Karpas-422 (cell line): ENCODE data around the gene NR2C2AP. TPM values are rescaled to one million over a fixed set of nuclear protein-coding genes. Genes with fewer than 3 reads are reported as not detected.
"Not testable (repeated sequence)": the region's sequence is repeated elsewhere in the genome, so short reads cannot be mapped to it uniquely, and the experiment has no call there.

Experiments
- DNase-seq: peaks from one replicate; pipeline ENCODE4 v3.0.0-alpha.2; 2015
- H2AFZ ChIP-seq: fragments of 200-600 bp; sonication (generic); 2 replicates; pipeline ENCODE4 v1.6.1; 2014; ENCODE audit warnings: antibody characterized with exemption, low read length, mixed read lengths
- H3K27ac ChIP-seq: fragments of 200-600 bp; sonication (generic); 2 replicates; pipeline ENCODE4 v1.5.1; 2014; ENCODE audit warnings: mild to moderate bottlenecking, low read length, moderate library complexity
- H3K27me3 ChIP-seq: fragments of 200-600 bp; sonication (generic); 2 replicates; pipeline ENCODE4 v1.6.1; 2014; ENCODE audit warnings: low read length, mixed read lengths
- H3K36me3 ChIP-seq: fragments of 200-600 bp; sonication (generic); 2 replicates; pipeline ENCODE4 v1.6.1; 2014; ENCODE audit warnings: low read length, mixed read lengths; ENCODE audit not compliant: insufficient read depth
- H3K4me1 ChIP-seq: fragments of 200-600 bp; sonication (generic); 2 replicates; pipeline ENCODE4 v1.6.1; 2014; ENCODE audit warnings: mild to moderate bottlenecking, low read length, mixed read lengths
- H3K4me2 ChIP-seq: fragments of 200-600 bp; sonication (generic); 2 replicates; pipeline ENCODE4 v1.6.1; 2014; ENCODE audit warnings: low read length, low read depth, mild to moderate bottlenecking; ENCODE audit not compliant: poor library complexity, severe bottlenecking
- H3K4me3 ChIP-seq: fragments of 200-600 bp; sonication (generic); 2 replicates; pipeline ENCODE4 v1.5.1; 2014; ENCODE audit warnings: mild to moderate bottlenecking, antibody characterized with exemption, low read length, mixed read lengths
- H3K79me2 ChIP-seq: fragments of 200-600 bp; sonication (generic); 2 replicates; pipeline ENCODE4 v1.6.1; 2014; ENCODE audit warnings: mild to moderate bottlenecking, low read length, mixed read lengths
- H3K9ac ChIP-seq: fragments of 200-600 bp; sonication (generic); 2 replicates; pipeline ENCODE4 v1.6.0; 2014; ENCODE audit warnings: low read length
- H3K9me2 ChIP-seq: fragments of 200-600 bp; sonication (generic), shearing (Covaris generic); replicated peaks from 2 replicates; pipeline ENCODE4 v1.6.0; 2014; ENCODE audit warnings: mild to moderate bottlenecking, low read length, moderate library complexity; ENCODE audit not compliant: insufficient read depth
- H3K9me3 ChIP-seq: fragments of 300-700, 200-600 bp; sonication (generic); 2 replicates; pipeline ENCODE4 v1.6.1; 2014; ENCODE audit warnings: low read length, mixed read lengths
- H4K20me1 ChIP-seq: fragments of 200-600 bp; sonication (generic); 2 replicates; pipeline ENCODE4 v1.6.1; 2014; ENCODE audit warnings: mild to moderate bottlenecking, antibody characterized with exemption, low read length, low read depth; ENCODE audit not compliant: insufficient read depth
- total RNA-seq: library from RNA; depleted of rRNA; stranded (reverse); fragments of >200 nt; shearing (Covaris generic); gene quantifications from 2 replicates; pipeline ENCODE4 v1.2.3, GENCODE V29; 2014; ENCODE audit warnings: low replicate concordance

The NR2C2AP gene
- total RNA-seq, 1 experiment from 2014 or later: 6.9 TPM

DNA sequence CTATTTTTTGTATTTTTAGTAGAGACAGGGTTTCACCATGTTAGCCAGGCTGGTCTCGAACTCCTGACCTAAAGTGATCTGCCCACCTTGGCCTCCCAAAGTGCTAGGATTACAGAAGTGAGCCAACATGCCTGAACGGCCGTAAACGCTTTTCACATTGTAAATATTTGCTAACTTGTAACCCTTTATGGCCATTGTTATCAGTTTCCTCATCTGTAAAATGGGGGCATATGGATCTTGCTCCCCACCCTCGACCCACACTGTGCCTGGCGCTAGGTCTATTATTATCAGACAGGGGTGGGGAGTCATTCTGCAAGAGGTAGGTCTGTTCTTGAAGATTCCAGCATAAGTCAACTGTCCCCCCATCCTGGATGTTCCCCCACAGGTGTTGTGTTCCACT, 20.4 kb upstream of the NR2C2AP start:
- Histone ChIP-seq H3K27ac (no peak overlapping the region), H3K4me2 (no peak overlapping the region), H3K36me3 (no peaks in the 10 kb centered on the region), H4K20me1 (no peaks in the 10 kb centered on the region), H2AFZ (no peak overlapping the region), H3K27me3 (no peaks in the 10 kb centered on the region), H3K9me3 (no peaks in the 10 kb centered on the region), H3K4me3 (no peak overlapping the region), H3K4me1 (peaks cover 10% of the 10 kb centered on the region), H3K79me2 (no peaks in the 10 kb centered on the region), H3K9me2 (no peaks in the 10 kb centered on the region), H3K9ac (no peak overlapping the region)
- DNase-seq: no peak

DNA sequence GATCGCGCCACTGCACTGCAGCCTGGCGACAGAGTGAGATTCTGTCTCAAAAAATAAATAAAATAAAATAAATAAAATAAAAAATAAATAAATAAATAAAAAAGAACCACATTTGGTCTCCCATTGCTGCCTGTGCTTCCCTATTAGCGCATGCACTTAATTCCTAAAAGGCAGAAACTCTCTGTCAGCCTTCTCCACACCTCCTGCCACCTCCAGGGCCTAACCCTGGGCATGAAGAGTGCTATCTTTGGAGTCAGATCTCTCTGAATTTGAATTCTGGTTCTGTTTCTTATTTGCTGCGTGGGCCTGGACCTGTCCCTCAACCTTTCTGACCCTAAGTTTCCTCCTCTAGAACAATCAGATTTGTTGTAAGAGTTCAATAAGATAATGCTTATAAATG, 19.8 kb upstream of the NR2C2AP start:
- Histone ChIP-seq H4K20me1 (no peaks in the 10 kb centered on the region), H3K4me3 (no peak overlapping the region), H2AFZ (no peak overlapping the region), H3K27ac (no peak overlapping the region), H3K4me1 (peaks cover 10% of the 10 kb centered on the region), H3K27me3 (no peaks in the 10 kb centered on the region), H3K79me2 (no peaks in the 10 kb centered on the region), H3K9ac (no peak overlapping the region), H3K4me2 (no peak overlapping the region), H3K36me3 (no peaks in the 10 kb centered on the region), H3K9me3 (no peaks in the 10 kb centered on the region), H3K9me2 (no peaks in the 10 kb centered on the region)
- DNase-seq: no peak

DNA sequence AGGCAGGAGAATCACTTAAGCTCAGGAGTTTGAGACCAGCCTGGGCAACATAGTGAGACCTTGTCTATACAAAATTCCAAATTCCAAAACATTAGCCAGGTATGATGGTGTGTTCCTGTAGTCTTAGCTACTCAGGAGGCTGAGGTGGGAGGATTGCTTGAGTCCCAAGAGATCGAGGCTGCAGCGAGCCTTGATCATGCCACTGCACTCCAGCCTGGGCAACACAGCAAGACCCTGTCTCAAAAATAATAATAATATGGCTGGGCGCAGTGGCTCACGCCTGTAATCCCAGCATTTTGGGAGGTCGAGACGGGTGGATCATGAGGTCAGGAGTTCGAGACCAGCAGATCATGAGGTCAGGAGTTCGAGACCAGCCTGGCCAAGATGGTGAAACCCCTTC, 17.8 kb upstream of the NR2C2AP start:
- not testable (repeated sequence) for H3K27ac ChIP-seq, H3K36me3 ChIP-seq, H3K4me3 ChIP-seq, H3K4me2 ChIP-seq, H3K79me2 ChIP-seq, H3K9me2 ChIP-seq, H4K20me1 ChIP-seq, H3K27me3 ChIP-seq, H3K9ac ChIP-seq, H2AFZ ChIP-seq, H3K9me3 ChIP-seq, DNase-seq
- H3K4me1 ChIP-seq: peaks cover 10% of the 10 kb centered on the region

DNA sequence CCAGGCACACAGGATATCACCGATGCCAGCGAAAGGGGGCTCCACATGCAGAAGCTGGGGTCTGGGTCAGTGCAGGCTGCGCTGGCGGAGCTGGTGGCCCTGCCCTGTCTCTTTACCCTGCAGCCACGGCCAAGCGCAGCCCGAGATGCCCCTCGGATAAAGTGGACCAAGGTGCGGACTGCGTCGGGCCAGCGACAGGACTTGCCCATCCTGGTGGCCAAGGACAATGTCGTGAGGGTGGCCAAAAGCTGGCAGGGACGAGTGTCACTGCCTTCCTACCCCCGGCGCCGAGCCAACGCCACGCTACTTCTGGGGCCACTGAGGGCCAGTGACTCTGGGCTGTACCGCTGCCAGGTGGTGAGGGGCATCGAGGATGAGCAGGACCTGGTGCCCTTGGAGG, 15.7 kb upstream of the NR2C2AP start:
- H2AFZ ChIP-seq: no peak overlapping the region
- no peak overlapping the region for H3K9ac ChIP-seq
- no peaks in the 10 kb centered on the region for H3K9me3 ChIP-seq
- no peaks in the 10 kb centered on the region for H3K9me2 ChIP-seq
- H3K4me1 ChIP-seq: peaks cover 5% of the 10 kb centered on the region; the same call in 1 of the 2 replicates
- no peak overlapping the region for H3K4me3 ChIP-seq
- H3K27ac ChIP-seq: no peak overlapping the region
- H3K4me2 ChIP-seq: no peak overlapping the region
- no peaks in the 10 kb centered on the region for H3K27me3 ChIP-seq
- no peak for DNase-seq
- no peaks in the 10 kb centered on the region; the same call in 1 of the 2 replicates for H4K20me1 ChIP-seq
- H3K36me3 ChIP-seq: no peaks in the 10 kb centered on the region
- H3K79me2 ChIP-seq: no peaks in the 10 kb centered on the region

DNA sequence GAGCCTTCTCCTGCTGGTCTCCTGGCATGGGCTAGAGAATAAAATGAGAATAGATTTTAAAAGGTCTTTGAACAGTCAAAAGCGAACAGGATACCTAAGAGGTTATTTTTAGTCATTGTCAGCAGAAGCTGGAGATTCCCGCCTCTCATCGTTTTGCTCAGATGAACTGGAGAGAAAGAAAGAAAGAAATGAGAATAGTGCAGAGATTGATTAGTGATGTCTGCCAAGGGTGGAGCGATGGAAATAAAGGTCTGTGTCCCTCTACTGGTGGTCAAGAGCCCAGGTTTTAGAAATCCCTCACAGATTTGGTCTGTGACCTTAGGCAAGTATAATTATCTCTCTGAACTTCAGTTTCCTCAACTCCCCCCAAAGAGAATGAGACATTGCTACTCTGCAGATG, 13.9 kb upstream of the NR2C2AP start:
- no peak overlapping the region for H2AFZ ChIP-seq
- no peaks in the 10 kb centered on the region for H3K9me3 ChIP-seq
- H4K20me1 ChIP-seq: no peaks in the 10 kb centered on the region; the same call in 1 of the 2 replicates
- H3K36me3 ChIP-seq: no peaks in the 10 kb centered on the region
- H3K9me2 ChIP-seq: no peaks in the 10 kb centered on the region
- H3K4me1 ChIP-seq: peaks cover 5% of the 10 kb centered on the region; the same call in 1 of the 2 replicates
- H3K4me3 ChIP-seq: no peak overlapping the region
- H3K27me3 ChIP-seq: no peaks in the 10 kb centered on the region
- DNase-seq: peak; percentile 79
- no peak overlapping the region for H3K4me2 ChIP-seq
- H3K79me2 ChIP-seq: no peaks in the 10 kb centered on the region
- no peak overlapping the region for H3K9ac ChIP-seq
- no peak overlapping the region for H3K27ac ChIP-seq

DNA sequence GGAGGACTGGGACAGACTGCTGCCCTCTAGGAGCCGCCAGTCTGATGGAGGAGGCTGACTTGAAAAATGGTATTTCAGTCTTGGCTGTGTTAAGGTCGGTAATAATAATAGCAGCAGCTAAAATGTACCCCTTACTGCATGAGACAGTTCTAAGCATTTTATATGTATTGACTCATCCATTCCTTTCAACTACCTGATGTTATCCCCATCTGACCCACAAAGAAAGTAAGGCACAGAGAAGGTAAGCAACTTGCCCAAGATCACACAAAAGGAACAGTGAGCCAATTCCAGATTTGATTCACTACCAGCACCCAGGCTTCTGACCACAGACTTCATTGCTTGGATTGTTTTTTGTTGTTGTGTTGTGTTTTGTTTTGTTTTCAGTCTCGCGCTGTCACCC, 12.6 kb upstream of the NR2C2AP start:
- Histone ChIP-seq H3K4me2 (no peak overlapping the region), H3K27me3 (no peaks in the 10 kb centered on the region), H3K9me2 (no peaks in the 10 kb centered on the region), H4K20me1 (no peaks in the 10 kb centered on the region; the same call in 1 of the 2 replicates), H3K36me3 (no peaks in the 10 kb centered on the region), H3K4me1 (peaks cover 5% of the 10 kb centered on the region; the same call in 1 of the 2 replicates), H3K4me3 (no peak overlapping the region), H3K79me2 (no peaks in the 10 kb centered on the region), H2AFZ (no peak overlapping the region), H3K27ac (no peak overlapping the region), H3K9ac (no peak overlapping the region), H3K9me3 (no peaks in the 10 kb centered on the region)
- no peak for DNase-seq

DNA sequence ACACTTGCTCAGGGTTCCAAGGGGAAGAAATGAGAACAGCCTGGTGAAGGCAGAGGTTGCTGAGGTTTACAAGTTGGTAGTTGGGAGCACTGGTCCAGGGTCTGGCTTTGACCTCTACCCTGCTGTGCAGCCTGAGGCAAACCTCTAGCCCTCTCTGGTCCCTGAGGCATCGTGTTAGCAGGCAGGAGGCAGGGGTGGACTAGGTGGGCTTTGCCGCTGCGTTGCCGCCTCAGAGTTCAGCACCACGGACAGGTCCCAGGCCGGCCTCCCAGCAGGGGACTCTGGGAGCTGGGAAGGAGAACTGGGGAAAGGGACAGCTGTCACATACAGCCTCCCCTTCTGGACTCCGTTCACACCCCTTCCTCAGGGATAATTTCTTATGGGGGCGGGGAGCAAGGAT, 11.7 kb upstream of the NR2C2AP start:
- Histone ChIP-seq H3K9ac (no peak overlapping the region), H3K4me3 (no peak overlapping the region), H3K27ac (no peak overlapping the region), H3K27me3 (no peaks in the 10 kb centered on the region), H3K4me1 (peaks cover 5% of the 10 kb centered on the region; the same call in 1 of the 2 replicates), H3K9me3 (no peaks in the 10 kb centered on the region), H3K4me2 (no peak overlapping the region), H3K79me2 (no peaks in the 10 kb centered on the region), H4K20me1 (no peaks in the 10 kb centered on the region; the same call in 1 of the 2 replicates), H3K9me2 (no peaks in the 10 kb centered on the region), H3K36me3 (no peaks in the 10 kb centered on the region), H2AFZ (no peak overlapping the region)
- DNase-seq: peak; percentile 83

DNA sequence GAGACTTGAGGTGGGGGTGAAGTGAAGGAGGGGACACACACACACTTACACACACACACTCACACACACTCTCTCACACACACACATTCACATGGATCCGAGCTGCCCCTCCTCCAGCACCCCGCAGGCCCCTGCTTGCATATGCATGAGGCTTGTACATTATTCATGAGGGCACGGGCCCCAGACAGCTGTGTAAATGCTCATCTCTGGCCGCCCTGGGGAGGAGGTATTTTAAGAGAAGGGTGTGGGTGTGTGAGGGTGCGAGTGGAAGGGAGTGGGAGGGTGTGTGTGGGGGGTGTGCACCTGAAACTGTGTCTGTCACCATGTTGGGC, 10.9 kb upstream of the NR2C2AP start:
- Histone ChIP-seq H3K9me3 (no peaks in the 10 kb centered on the region), H3K79me2 (no peaks in the 10 kb centered on the region), H3K36me3 (no peaks in the 10 kb centered on the region), H4K20me1 (no peaks in the 10 kb centered on the region; the same call in 1 of the 2 replicates), H2AFZ (no peak overlapping the region), H3K9ac (no peak overlapping the region), H3K4me1 (peaks cover 5% of the 10 kb centered on the region; the same call in 1 of the 2 replicates), H3K27ac (no peak overlapping the region), H3K4me3 (no peak overlapping the region), H3K4me2 (no peak overlapping the region), H3K9me2 (no peaks in the 10 kb centered on the region), H3K27me3 (no peaks in the 10 kb centered on the region)
- DNase-seq: peak; percentile 56
